ENCODE measurements around the gene MACROH2A1.

The MACROH2A1 gene

DNA sequence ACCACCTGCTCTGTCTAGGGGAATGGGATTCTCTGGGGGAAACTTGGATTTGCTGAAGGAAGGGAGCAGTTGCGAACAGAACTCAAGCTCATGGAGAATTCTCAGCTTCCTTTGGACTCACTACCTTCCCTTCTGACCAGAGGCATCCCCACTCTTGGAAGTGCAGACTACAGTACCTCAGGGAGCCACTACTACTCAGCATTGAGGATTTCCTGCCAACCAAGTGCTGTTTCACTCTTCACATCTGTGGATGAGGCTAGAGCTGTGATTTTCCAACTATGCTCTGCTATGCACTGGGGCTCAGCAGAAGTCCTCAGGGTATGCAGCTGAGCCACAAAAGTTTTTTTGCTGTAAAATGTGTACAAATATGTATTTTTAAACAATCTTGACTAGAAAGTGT lies 43.9 kb downstream of the MACROH2A1 start:
- Mint-ChIP-seq H3K27me3 (ENCODE audit: low read depth) (no peaks in the 10 kb centered on the region), H3K9me3 (no peaks in the 10 kb centered on the region), H3K4me1 (peaks cover 47% of the 10 kb centered on the region), H3K36me3 (ENCODE audit: low read depth) (peaks cover 55% of the 10 kb centered on the region), H3K4me3 (peak overlapping the region in 1 of 3 experiments; percentile 48), H3K27ac (peak overlapping the region in 2 of 3 experiments; percentile 94 to 97)
- TF ChIP-seq, protein P1, sequence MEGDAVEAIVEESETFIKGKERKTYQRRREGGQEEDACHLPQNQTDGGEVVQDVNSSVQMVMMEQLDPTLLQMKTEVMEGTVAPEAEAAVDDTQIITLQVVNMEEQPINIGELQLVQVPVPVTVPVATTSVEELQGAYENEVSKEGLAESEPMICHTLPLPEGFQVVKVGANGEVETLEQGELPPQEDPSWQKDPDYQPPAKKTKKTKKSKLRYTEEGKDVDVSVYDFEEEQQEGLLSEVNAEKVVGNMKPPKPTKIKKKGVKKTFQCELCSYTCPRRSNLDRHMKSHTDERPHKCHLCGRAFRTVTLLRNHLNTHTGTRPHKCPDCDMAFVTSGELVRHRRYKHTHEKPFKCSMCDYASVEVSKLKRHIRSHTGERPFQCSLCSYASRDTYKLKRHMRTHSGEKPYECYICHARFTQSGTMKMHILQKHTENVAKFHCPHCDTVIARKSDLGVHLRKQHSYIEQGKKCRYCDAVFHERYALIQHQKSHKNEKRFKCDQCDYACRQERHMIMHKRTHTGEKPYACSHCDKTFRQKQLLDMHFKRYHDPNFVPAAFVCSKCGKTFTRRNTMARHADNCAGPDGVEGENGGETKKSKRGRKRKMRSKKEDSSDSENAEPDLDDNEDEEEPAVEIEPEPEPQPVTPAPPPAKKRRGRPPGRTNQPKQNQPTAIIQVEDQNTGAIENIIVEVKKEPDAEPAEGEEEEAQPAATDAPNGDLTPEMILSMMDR (IDR thresholded peaks at IDR 0.05; ENCODE audit: unreplicated experiment in 3 of 3): no peak

DNA sequence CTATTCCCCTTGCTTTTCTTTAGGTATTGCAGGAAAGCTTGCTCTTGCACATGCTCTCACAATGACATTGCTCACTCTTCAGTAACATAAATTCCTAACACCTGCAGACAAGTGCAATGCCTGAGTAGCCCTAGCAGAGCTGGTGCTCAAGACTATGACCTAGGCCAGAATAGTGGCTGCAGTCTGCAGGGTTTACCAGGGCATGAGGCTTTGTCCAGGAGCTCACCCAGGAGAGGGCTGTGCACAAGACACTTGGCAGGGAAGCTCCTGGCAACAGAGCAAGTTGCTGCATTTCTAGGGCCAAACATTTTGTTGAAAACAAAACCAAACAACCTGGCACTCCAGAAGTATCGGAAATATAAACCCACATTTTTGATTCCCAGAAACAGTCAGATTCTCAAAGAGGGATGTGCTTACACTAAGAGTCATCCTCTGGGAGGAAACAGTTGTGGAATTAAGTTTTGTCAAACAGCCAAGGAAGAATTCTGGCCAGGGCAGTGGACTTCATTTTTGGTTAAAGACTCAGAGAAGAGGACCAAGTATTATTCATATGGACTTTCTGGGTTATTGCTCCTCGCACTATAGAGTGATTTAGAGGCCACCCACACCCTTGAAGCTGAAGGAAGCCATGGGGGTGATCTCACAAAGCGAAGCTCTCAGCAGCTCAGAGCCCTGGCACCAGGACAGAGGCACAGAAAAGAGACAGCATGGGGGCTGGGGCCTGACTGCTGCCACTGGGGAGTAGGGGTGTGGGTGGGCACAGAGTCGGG lies 44.9 kb downstream of the MACROH2A1 start:
- Mint-ChIP-seq H3K9me3 (no peaks in the 10 kb centered on the region), H3K27ac (peak overlapping the region; percentile 76 to 97 (median 94)), H3K4me1 (peaks cover 47% of the 10 kb centered on the region), H3K27me3 (ENCODE audit: low read depth) (no peaks in the 10 kb centered on the region), H3K36me3 (ENCODE audit: low read depth) (peaks cover 59% of the 10 kb centered on the region), H3K4me3 (peak overlapping the region in 2 of 3 experiments; percentile 30 to 55)
- TF ChIP-seq, protein P1 (IDR thresholded peaks at IDR 0.05; ENCODE audit: unreplicated experiment in 3 of 3): no peak

DNA sequence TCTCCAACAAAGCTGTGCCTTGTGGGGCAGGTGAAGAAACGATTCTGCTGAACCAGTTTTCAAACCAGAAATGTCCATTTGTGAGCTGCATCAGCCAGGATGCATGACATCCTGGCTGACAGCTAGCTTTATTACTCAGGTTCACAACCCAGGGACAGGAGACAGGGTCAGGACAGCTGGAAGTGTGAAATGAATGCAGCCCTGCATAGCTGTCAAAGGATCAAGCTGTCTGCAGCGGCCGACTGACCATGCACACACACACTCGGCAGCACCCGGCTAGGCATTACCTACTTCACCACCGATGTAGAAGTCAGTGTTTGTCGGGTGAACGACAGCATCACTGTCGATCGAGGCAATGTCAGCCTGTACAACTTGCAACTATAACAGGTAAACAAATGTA lies 48.5 kb downstream of the MACROH2A1 start:
- Mint-ChIP-seq H3K9me3 (no peaks in the 10 kb centered on the region), H3K27ac (no peak overlapping the region)

DNA sequence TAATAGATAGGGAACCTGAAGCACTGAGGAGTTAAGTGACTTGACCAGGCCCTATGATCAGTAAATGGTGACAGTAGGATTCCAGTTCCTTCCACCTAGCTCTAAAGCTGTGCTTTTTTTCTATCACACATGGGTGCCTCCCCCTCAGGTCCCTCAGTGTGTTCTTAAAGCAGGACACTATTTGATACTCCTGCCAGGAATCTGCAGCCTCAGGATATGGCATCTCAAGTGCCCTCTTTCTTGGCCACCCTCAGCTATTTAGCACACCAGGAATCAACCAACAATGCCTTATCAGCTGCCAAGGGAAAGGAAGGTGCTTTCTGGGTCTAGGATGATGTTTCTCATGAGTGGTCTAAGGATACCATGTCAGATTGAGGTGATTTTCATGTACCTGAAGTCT lies 49.1 kb downstream of the MACROH2A1 start:
- Mint-ChIP-seq H3K9me3 (no peaks in the 10 kb centered on the region), H3K4me3 (no peak overlapping the region), H3K36me3 (ENCODE audit: low read depth) (peaks cover 51% of the 10 kb centered on the region), H3K4me1 (peaks cover 12% of the 10 kb centered on the region), H3K27me3 (ENCODE audit: low read depth) (no peaks in the 10 kb centered on the region), H3K27ac (no peak overlapping the region)
- TF ChIP-seq, protein P1 (IDR thresholded peaks at IDR 0.05; ENCODE audit: unreplicated experiment in 3 of 3): no peak

More for the DNA sequence above, 48.5 kb downstream of the MACROH2A1 start:
- peaks cover 51% of the 10 kb centered on the region for H3K36me3 Mint-ChIP-seq (ENCODE audit: low read depth)
- H3K4me3 Mint-ChIP-seq: no peak overlapping the region
- TF ChIP-seq, protein P1 (IDR thresholded peaks at IDR 0.05; ENCODE audit: unreplicated experiment in 3 of 3): no peak
- peaks cover 19% of the 10 kb centered on the region for H3K4me1 Mint-ChIP-seq
- H3K27me3 Mint-ChIP-seq (ENCODE audit: low read depth): no peaks in the 10 kb centered on the region

DNA sequence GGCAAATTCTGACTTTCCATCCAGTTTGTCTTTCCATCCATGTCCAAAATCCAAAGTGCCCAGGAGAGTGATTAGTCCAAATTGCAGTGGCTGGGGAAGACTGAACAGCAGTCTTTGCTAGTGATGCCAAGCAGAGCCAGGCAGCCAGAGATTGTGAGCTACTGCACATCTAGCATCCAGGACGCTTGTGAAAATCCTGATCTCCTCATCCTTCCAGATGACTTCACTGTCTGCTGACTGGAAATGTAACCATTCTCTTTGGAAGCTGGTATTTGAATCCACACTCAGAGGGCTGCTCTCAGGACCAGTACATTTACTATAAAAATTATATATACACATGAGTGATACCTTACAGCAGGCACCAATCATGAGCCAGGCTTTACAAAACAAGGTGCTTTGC lies 49.6 kb downstream of the MACROH2A1 start:
- Mint-ChIP-seq H3K27ac (no peak overlapping the region), H3K4me3 (no peak overlapping the region), H3K4me1 (peaks cover 8% of the 10 kb centered on the region), H3K36me3 (ENCODE audit: low read depth) (peaks cover 49% of the 10 kb centered on the region), H3K27me3 (ENCODE audit: low read depth) (no peaks in the 10 kb centered on the region), H3K9me3 (no peaks in the 10 kb centered on the region)
- TF ChIP-seq, protein P1 (IDR thresholded peaks at IDR 0.05; ENCODE audit: unreplicated experiment in 3 of 3): no peak

DNA sequence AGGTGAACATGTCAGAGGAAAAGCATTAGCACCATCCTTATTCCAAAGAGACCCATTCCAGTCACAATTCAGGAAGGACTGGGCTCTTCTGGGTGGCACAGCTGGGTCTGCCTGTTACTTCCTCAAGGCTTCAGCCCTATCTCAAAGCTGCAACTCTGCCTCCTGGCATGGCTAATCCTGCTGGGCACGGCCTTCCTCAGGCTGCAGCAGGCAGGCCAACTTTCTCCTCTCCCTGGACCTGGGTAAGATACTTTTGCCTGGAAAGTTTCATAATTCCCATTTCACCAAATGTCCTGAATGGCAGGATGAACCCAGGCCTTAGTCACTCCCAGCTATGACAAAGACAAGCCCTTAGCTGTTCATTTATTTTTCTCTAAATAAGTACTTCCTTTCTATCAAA lies 50.1 kb downstream of the MACROH2A1 start:
- Mint-ChIP-seq H3K36me3 (ENCODE audit: low read depth) (peaks cover 49% of the 10 kb centered on the region), H3K9me3 (no peaks in the 10 kb centered on the region), H3K4me3 (no peak overlapping the region), H3K27ac (no peak overlapping the region), H3K4me1 (peaks cover 3% of the 10 kb centered on the region), H3K27me3 (ENCODE audit: low read depth) (no peaks in the 10 kb centered on the region)
- TF ChIP-seq, protein P1 (IDR thresholded peaks at IDR 0.05; ENCODE audit: unreplicated experiment in 3 of 3): no peak
